Naive thymus-derived CD8-positive, alpha-beta T cell (primary cell): ENCODE measurements around the gene ABO. TPM values are rescaled to one million over a fixed set of nuclear protein-coding genes. Genes with fewer than 3 reads are reported as not detected.
"Not testable (repeated sequence)": the region's sequence is repeated elsewhere in the genome, so short reads cannot be mapped to it uniquely, and the experiment has no call there.

Experiments
- ATAC-seq, 2 donors: fragments of 150-1000 bp; cut with Tn5 transposase in 1 of 2; sonication (Bioruptor Pico), chemical (Tn5 transposase) in 1 of 2; 1 replicate in 1 of 2; 2 replicates in 1 of 2; pipeline ENCODE4 v1.10.0; 2021; ENCODE audit warnings: mild to moderate bottlenecking in 2 of 2, moderate library complexity in 2 of 2
- POLR2A ChIA-PET: fragments of 350-600 bp; sonication (Branson Sonifier 250); formaldehyde crosslinking; loops from one replicate; lab custom pipeline; 2021; ENCODE audit warnings: antibody characterized with exemption; lab: Charles Lee
- DNase-seq, 10 donors: peaks; one replicate each; pipeline versions ENCODE4 v3.0.0 to v3.0.0-alpha.2; 2020 to 2022
- H3K27ac Mint-ChIP-seq, 10 donors: one replicate each; pipeline ENCODE4 v1.8.0; 2020 to 2022; ENCODE audit warnings: mild to moderate bottlenecking in 10 of 10, mixed read lengths in 10 of 10, moderate library complexity in 4 of 10, inconsistent platforms in 1 of 10
- H3K27me3 Mint-ChIP-seq, 5 donors: one replicate each; pipeline ENCODE4 v1.8.0; 2021 to 2022; ENCODE audit warnings: mixed read lengths in 5 of 5
- H3K36me3 Mint-ChIP-seq, 3 donors: one replicate each; pipeline ENCODE4 v1.8.0; 2020 to 2022; ENCODE audit warnings: mixed read lengths in 3 of 3, mild to moderate bottlenecking in 2 of 3, inconsistent platforms in 1 of 3
- H3K4me1 Mint-ChIP-seq, 4 donors: one replicate each; pipeline ENCODE4 v1.8.0; 2021 to 2022; ENCODE audit warnings: mixed read lengths in 4 of 4
- H3K4me3 Mint-ChIP-seq, 10 donors: one replicate each; pipeline ENCODE4 v1.8.0; 2020 to 2022; ENCODE audit warnings: mild to moderate bottlenecking in 10 of 10, mixed read lengths in 10 of 10, moderate library complexity in 6 of 10, inconsistent platforms in 1 of 10
- H3K9me3 Mint-ChIP-seq, 9 donors: one replicate each; pipeline ENCODE4 v1.8.0; 2020 to 2022; ENCODE audit warnings: mixed read lengths in 9 of 9, mild to moderate bottlenecking in 3 of 9, inconsistent platforms in 1 of 9, moderate library complexity in 1 of 9
- polyA plus RNA-seq, 3 donors: library from polyadenylated mRNA; unstranded; fragments of 300-500 nt; fragmentation: Illumina TruSeq; gene quantifications; one replicate each; pipeline ENCODE4 v1.2.3, GENCODE V29; 2021
- total RNA-seq, 8 experiments: library from RNA in 2 of 8; stranded (reverse) in 2 of 8; gene quantifications; one replicate each; pipeline ENCODE4 v1.2.3 and lab custom pipeline; 2021 to 2026

Gene ABO
- total and polyA plus RNA-seq, 5 experiments from 2014 or later: not detected

DNA sequence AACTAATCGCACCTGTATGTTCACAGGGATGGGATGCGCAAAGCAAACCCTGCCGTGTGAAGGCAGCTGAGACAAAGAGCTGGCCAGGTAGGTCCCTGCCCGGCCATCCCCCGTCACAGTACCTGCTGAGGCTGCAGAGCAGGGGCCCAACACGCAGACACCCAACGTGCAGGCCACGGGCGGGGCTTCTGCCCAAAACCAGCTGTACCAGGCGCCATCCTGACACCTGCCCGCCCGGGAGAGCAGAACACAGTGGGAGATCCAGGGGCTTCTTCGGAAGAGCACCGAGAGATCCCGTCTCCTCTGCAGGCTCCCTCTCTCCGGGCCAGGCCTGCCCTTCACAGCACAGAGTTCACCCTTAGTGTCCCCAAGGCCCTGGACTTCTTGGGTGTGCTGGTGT is 28.4 kb downstream of the ABO start:
- peaks cover 0 to 2% (median 0%) of the 10 kb centered on the region in 4 donors for H3K4me1 Mint-ChIP-seq
- DNase-seq (no peak), ATAC-seq (no peak)
- H3K27me3 Mint-ChIP-seq: peaks cover 0 to 27% (median 18%) of the 10 kb centered on the region in 5 donors
- no peak overlapping the region for H3K27ac Mint-ChIP-seq
- H3K4me3 Mint-ChIP-seq: no peak overlapping the region
- no peaks in the 10 kb centered on the region for H3K36me3 Mint-ChIP-seq
- no peaks in the 10 kb centered on the region for H3K9me3 Mint-ChIP-seq
- POLR2A ChIA-PET: no interaction called here

GRCh38 chr9:133242991-133243390 is 32.0 kb downstream of the ABO start:
- H3K4me1 Mint-ChIP-seq: peaks cover 4 to 14% (median 11%) of the 10 kb centered on the region in 4 donors
- no peak for DNase-seq
- H3K9me3 Mint-ChIP-seq: no peaks in the 10 kb centered on the region
- ATAC-seq: no peak
- H3K36me3 Mint-ChIP-seq: no peaks in the 10 kb centered on the region
- no peak overlapping the region for H3K27ac Mint-ChIP-seq
- POLR2A ChIA-PET: interaction anchor here (0.6 kb wide), 1 partner anchor 213 kb away, joined by 4 read pairs; no protein-coding TSS in a partner anchor
- H3K4me3 Mint-ChIP-seq: no peak overlapping the region
- H3K27me3 Mint-ChIP-seq: peaks cover 0 to 32% (median 10%) of the 10 kb centered on the region in 5 donors

DNA sequence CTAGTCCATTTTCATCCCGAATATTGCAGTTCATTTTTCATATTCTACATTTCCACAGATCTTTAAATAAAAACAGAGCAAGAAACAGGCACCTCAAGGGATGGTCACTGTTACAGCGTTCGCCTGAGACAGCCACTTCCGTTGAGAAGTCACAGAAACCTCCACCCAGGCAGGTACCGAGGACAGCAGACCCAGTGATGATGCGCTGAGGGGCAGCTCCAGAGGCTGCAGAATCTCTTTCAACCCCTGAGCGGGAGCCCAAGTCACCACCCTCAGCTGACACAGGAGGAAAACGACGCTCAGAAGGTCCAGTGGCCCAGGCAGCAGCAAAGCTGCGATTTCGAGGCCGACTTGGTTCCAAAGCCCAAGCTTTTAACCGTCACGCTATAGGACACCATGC is 32.8 kb downstream of the ABO start:
- DNase-seq: no peak
- no peaks in the 10 kb centered on the region for H3K9me3 Mint-ChIP-seq
- no peak overlapping the region for H3K27ac Mint-ChIP-seq
- POLR2A ChIA-PET: no interaction called here
- peaks cover 5 to 17% (median 14%) of the 10 kb centered on the region in 4 donors for H3K4me1 Mint-ChIP-seq
- peaks cover 0 to 29% (median 10%) of the 10 kb centered on the region in 5 donors for H3K27me3 Mint-ChIP-seq
- H3K36me3 Mint-ChIP-seq: no peaks in the 10 kb centered on the region
- H3K4me3 Mint-ChIP-seq: no peak overlapping the region
- ATAC-seq: no peak

DNA sequence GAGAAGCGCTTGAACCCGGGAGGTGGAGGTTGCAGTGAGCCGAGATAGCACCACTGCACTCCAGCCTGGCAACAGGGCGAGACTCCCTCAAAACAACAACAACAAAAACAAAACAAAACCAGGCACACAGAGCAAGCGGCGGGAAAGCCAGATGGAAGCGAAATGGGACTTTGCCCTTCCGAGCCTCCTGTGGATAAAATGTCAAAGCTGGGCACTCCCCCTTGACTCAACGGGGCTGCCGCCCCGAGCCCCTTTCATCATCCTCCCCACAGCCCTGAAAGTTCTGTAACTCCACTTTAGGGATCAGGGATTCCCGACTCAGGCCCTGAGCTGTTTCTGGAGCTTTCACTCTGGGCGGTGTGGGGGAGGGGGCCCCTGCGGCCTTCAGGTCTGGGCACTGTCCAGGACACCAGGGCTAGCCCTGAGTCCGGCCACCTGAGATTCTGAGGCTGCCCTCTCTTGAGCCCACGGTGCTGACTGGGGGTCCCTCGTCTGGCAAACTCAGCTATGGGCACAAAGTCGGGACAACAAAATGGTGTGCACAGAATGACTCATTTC is 35.4 kb downstream of the ABO start:
- no peaks in the 10 kb centered on the region for H3K9me3 Mint-ChIP-seq
- ATAC-seq: no peak
- peak overlapping the region in 2 of 10 donors; percentile 13 to 68 for H3K27ac Mint-ChIP-seq
- peak overlapping the region in 3 of 10 donors; percentile 73 to 81 (median 80) for H3K4me3 Mint-ChIP-seq
- H3K27me3 Mint-ChIP-seq: peaks cover 0 to 22% (median 10%) of the 10 kb centered on the region in 5 donors
- H3K36me3 Mint-ChIP-seq: no peaks in the 10 kb centered on the region
- H3K4me1 Mint-ChIP-seq: peaks cover 5 to 17% (median 14%) of the 10 kb centered on the region in 4 donors
- no peak for DNase-seq
- POLR2A ChIA-PET: no interaction called here

GRCh38 chr9:133238851-133239532 is 36.0 kb downstream of the ABO start:
- H3K4me1 Mint-ChIP-seq: peaks cover 5 to 17% (median 14%) of the 10 kb centered on the region in 4 donors
- peak overlapping the region; percentile 68 to 81 (median 78) for H3K4me3 Mint-ChIP-seq
- H3K36me3 Mint-ChIP-seq: no peaks in the 10 kb centered on the region
- DNase-seq (peak; percentile 41 to 84 (median 68)), ATAC-seq (peak; percentile 87 to 95)
- no peaks in the 10 kb centered on the region for H3K9me3 Mint-ChIP-seq
- peaks cover 0 to 22% (median 10%) of the 10 kb centered on the region in 5 donors for H3K27me3 Mint-ChIP-seq
- peak overlapping the region in 6 of 10 donors; percentile 22 to 68 (median 50) for H3K27ac Mint-ChIP-seq
- POLR2A ChIA-PET: interaction anchor here (1.0 to 1.2 kb wide), 2 partner anchors 15 to 118 kb away, joined by 3 to 4 read pairs; partner anchors contain the start of genes SURF1 and SURF2

DNA sequence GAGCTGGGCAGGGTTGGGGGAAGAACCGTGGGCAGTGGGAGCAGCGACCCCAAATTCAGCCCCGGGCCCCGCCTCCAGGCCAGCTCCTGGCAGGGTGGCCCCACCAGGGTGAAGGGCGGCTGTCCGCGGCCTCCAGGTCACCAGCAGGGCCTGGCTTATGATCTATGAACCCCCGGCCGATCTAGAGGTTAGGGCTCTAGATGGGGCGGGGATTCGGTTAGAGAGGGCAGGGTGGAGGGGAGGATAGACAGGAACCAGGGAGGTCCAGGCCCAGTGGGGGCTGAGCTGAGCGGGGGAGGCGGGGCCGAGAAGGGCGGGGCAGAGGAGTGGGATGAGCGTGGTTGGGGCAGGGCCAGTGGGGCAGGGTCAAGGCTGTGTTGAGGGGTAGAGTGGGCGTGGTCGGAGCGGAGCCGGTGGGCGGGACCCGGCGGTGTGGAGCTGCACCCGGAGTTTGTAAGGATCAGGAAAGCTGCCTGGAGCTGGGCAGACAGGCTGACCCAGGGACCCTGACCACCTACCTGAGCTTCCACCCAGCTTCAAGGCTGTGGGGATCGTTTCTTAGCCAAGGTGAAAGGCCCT is 36.6 kb downstream of the ABO start:
- Mint-ChIP-seq H3K36me3 (no peaks in the 10 kb centered on the region), H3K4me1 (peaks cover 5 to 17% (median 14%) of the 10 kb centered on the region in 4 donors), H3K9me3 (no peaks in the 10 kb centered on the region), H3K4me3 (peak overlapping the region; percentile 68 to 81 (median 78)), H3K27me3 (peaks cover 0 to 22% (median 8%) of the 10 kb centered on the region in 5 donors), H3K27ac (peak overlapping the region in 2 of 10 donors; percentile 22 to 57)
- ATAC-seq (peak; percentile 62 to 79), DNase-seq (peak in 9 of 10 donors; percentile 5 to 74 (median 30))
- POLR2A ChIA-PET: interaction anchor here (1.0 to 1.2 kb wide), 2 partner anchors 15 to 118 kb away, joined by 3 to 4 read pairs; partner anchors contain the start of genes SURF1 and SURF2

DNA sequence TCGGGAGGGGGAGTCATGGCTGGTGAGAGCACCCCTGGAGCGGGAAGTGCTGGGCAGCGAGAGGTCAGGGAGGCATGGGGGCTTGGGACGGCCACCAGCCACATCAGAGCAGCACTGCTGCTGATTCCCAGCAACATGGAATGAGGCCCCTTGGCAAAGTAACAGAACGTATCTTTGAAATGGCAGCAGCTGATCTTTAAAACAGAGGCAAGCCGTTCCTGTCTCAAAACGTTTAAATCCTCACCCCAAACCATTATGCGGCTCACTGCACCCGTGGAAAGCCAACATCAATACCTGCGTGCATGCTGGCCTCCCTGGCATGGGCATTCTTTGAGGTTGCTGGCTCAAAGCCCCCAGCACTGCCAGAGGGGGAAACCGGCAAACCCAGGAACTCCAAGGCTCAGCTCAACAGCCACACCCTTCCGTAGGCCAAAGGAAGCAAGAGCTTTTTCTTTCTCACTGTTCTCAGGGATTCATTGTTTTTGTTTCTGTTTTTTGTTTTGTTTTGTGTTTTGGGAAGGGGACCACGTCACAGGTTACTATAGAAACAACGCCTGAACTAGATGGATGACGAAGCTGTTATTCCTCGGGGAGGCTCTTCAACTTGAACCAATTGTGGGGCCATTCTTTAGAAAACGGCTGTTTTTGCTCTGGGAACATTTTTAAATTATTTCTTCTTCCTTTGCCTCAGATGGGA is 37.8 kb downstream of the ABO start:
- ATAC-seq: no peak
- no peaks in the 10 kb centered on the region for H3K9me3 Mint-ChIP-seq
- peak overlapping the region in 2 of 10 donors; percentile 18 to 57 for H3K27ac Mint-ChIP-seq
- no peak for DNase-seq
- H3K4me3 Mint-ChIP-seq: peak overlapping the region in 3 of 10 donors; percentile 10 to 42 (median 12)
- POLR2A ChIA-PET: no interaction called here
- H3K4me1 Mint-ChIP-seq: peaks cover 5 to 17% (median 14%) of the 10 kb centered on the region in 4 donors
- H3K27me3 Mint-ChIP-seq: peaks cover 0 to 19% (median 6%) of the 10 kb centered on the region in 5 donors
- H3K36me3 Mint-ChIP-seq: no peaks in the 10 kb centered on the region

GRCh38 chr9:133236291-133237034 is 38.5 kb downstream of the ABO start:
- POLR2A ChIA-PET, ATAC-seq, DNase-seq, H3K36me3 Mint-ChIP-seq, H3K9me3 Mint-ChIP-seq: not testable (repeated sequence)
- Mint-ChIP-seq H3K4me1 (peaks cover 5 to 17% (median 14%) of the 10 kb centered on the region in 4 donors), H3K4me3 (peak overlapping the region in 1 of 10 donors; percentile 20), H3K27ac (peak overlapping the region in 1 of 10 donors; percentile 18), H3K27me3 (peaks cover 0 to 13% (median 3%) of the 10 kb centered on the region in 5 donors)

GRCh38 chr9:133235549-133236222 is 39.3 kb downstream of the ABO start:
- H3K4me1 Mint-ChIP-seq: peaks cover 5 to 17% (median 14%) of the 10 kb centered on the region in 4 donors
- no peak overlapping the region for H3K27ac Mint-ChIP-seq
- no peak for DNase-seq
- H3K9me3 Mint-ChIP-seq: no peaks in the 10 kb centered on the region
- POLR2A ChIA-PET: no interaction called here
- H3K4me3 Mint-ChIP-seq: no peak overlapping the region
- peaks cover 0 to 8% (median 3%) of the 10 kb centered on the region in 5 donors for H3K27me3 Mint-ChIP-seq
- no peaks in the 10 kb centered on the region for H3K36me3 Mint-ChIP-seq
- ATAC-seq: no peak

DNA sequence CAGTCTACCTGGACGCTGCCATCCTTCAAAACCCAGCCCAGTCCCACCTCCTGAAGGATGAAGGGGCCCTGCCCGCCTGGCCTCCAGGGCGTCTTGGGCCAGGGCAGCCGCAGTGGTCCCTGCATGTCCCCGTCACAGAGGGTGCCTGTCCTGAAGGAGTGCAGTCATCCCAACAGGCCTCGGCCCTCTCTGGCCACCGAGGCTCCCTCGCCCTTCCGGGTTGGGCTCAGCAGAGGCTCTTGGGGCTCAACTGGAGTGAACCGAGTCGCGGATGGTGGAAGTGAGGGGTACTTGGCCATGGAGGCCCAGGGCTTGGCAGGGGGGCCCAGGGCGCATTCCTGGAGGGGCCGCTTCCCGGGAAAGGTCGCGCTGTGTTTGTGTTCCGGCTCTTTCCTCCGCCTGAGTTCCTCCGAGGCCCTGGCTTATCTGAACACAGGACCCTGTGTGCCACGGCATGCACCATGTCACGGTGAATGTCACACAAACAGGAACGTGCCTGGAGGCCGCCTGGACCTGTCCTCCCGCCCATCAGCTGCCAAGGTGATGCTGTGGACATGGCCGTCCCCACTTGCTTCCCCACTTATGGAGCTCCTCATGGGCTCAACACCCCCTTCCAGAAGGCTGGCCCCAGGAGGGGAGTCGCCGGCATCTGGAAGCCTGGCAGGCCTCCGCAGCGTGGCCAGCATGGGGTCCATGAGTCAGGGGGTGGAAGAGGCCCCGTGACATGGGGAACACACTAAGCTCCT is 40.3 kb downstream of the ABO start:
- DNase-seq: no peak
- Mint-ChIP-seq H3K4me1 (peaks cover 5 to 17% (median 14%) of the 10 kb centered on the region in 4 donors), H3K36me3 (no peaks in the 10 kb centered on the region), H3K27me3 (peaks cover 0 to 8% (median 3%) of the 10 kb centered on the region in 5 donors), H3K27ac (no peak overlapping the region), H3K4me3 (no peak overlapping the region), H3K9me3 (no peaks in the 10 kb centered on the region)
- ATAC-seq: no peak
- POLR2A ChIA-PET: no interaction called here
